Endothelial cell of umbilical vein (primary cell): Measurements from ENCODE around the gene MEIOB. TPM values are rescaled to one million over a fixed set of nuclear protein-coding genes. Genes with fewer than 3 reads are reported as not detected.

ENCODE experiments used
- BruUV-seq: library from RNA; stranded (reverse); fragments of 400-500 nt; replicated peaks from 2 replicates; lab custom pipeline; 2021; lab: Mats Ljungman, UMichigan
- CTCF ChIA-PET: fragments of 300-600, 350-600 bp; sonication (Branson Sonifier 250); formaldehyde crosslinking; loops from one replicate; lab custom pipeline; 2021; ENCODE audit warnings: antibody characterized with exemption, inconsistent platforms; lab: Charles Lee
- POLR2A ChIA-PET: fragments of 300-600, 350-600 bp; sonication (Branson Sonifier 250); formaldehyde crosslinking; loops from one replicate; lab custom pipeline; 2021; ENCODE audit warnings: antibody characterized with exemption, inconsistent platforms; lab: Charles Lee
- DNase-seq: peaks from one replicate; pipeline ENCODE4 v3.0.0-alpha.2; 2011; ENCODE audit warnings: low read depth, low spot score
- FAIRE-seq: peaks from 2 replicates; lab custom pipeline; 2011; peaks lifted over from hg19 to GRCh38; lab: Jason Lieb, UNC
- H2AFZ ChIP-seq: 2 replicates; pipeline ENCODE4 v1.6.0; 2012; ENCODE audit warnings: low read depth, low read length, control low read depth, inconsistent platforms
- H3K27ac ChIP-seq: 2 replicates; pipeline ENCODE4 v1.5.1; 2011; ENCODE audit warnings: low read depth, mild to moderate bottlenecking, control low read depth, low read length, moderate library complexity; ENCODE audit not compliant: insufficient read depth
- H3K27me3 ChIP-seq, 2 experiments: 2 replicates each; pipeline versions ENCODE4 v1.6.0 to v1.6.1; 2011; ENCODE audit warnings: low read length in 2 of 2, mixed read lengths in 1 of 2; ENCODE audit not compliant: control insufficient read depth in 2 of 2, insufficient read depth in 2 of 2
- H3K36me3 ChIP-seq, 2 experiments: 2 replicates in 1 of 2; 3 replicates in 1 of 2; pipeline ENCODE4 v1.5.1; 2011; ENCODE audit warnings: low read length in 2 of 2, mild to moderate bottlenecking in 1 of 2, moderate library complexity in 1 of 2; ENCODE audit not compliant: control insufficient read depth in 2 of 2, insufficient read depth in 2 of 2; ENCODE audit errors: extremely low read depth in 1 of 2
- H3K4me1 ChIP-seq: 3 replicates; pipeline ENCODE4 v1.5.1; 2011; ENCODE audit warnings: mild to moderate bottlenecking, low read length; ENCODE audit not compliant: control insufficient read depth, insufficient read depth; ENCODE audit errors: extremely low read depth
- H3K4me2 ChIP-seq: 2 replicates; pipeline ENCODE4 v1.6.1; 2011; ENCODE audit warnings: low read length, control low read depth, mixed read lengths; ENCODE audit not compliant: insufficient read depth
- H3K4me3 ChIP-seq, 3 experiments: fragments of 200-600 bp in 1 of 3; sonication (generic), shearing (Covaris generic) in 1 of 3; replicated peaks in 1 of 3; 2 replicates each; pipeline ENCODE4 v1.5.1; 2011 to 2016; ENCODE audit warnings: control low read depth in 3 of 3, low read length in 3 of 3, mild to moderate bottlenecking in 2 of 3, inconsistent platforms in 1 of 3, low read depth in 1 of 3, moderate library complexity in 1 of 3; ENCODE audit not compliant: insufficient read depth in 1 of 3
- H3K79me2 ChIP-seq: 2 replicates; pipeline ENCODE4 v1.6.0; 2012; ENCODE audit warnings: low read length, inconsistent platforms; ENCODE audit not compliant: control insufficient read depth, insufficient read depth
- H3K9ac ChIP-seq: replicated peaks from 2 replicates; pipeline ENCODE3; 2011; ENCODE audit warnings: low read length, control low read depth; ENCODE audit not compliant: insufficient read depth; ENCODE audit errors: extremely low read depth
- H3K9me1 ChIP-seq: replicated peaks from 3 replicates; pipeline ENCODE4 v1.6.0; 2011; ENCODE audit warnings: mild to moderate bottlenecking, low read length; ENCODE audit not compliant: control insufficient read depth, insufficient read depth; ENCODE audit errors: extremely low read depth
- H3K9me3 ChIP-seq: replicated peaks from 2 replicates; pipeline ENCODE4 v1.5.1; 2012; ENCODE audit warnings: low read length, inconsistent platforms; ENCODE audit not compliant: control insufficient read depth, insufficient read depth
- H4K20me1 ChIP-seq: replicated peaks from 2 replicates; pipeline ENCODE3; 2011; ENCODE audit warnings: mild to moderate bottlenecking, low read length; ENCODE audit not compliant: control insufficient read depth, insufficient read depth; ENCODE audit errors: extremely low read depth
- EZH2 ChIP-seq: IDR thresholded peaks from 2 replicates; pipeline ENCODE4 v1.6.1; 2012; ENCODE audit warnings: borderline replicate concordance, low read depth, mild to moderate bottlenecking, moderate library complexity, low read length, inconsistent platforms; ENCODE audit not compliant: severe bottlenecking
- FOS ChIP-seq: IDR thresholded peaks from 2 replicates; pipeline ENCODE4 v1.6.1; 2011; ENCODE audit warnings: mild to moderate bottlenecking, low read length, moderate library complexity, borderline replicate concordance; ENCODE audit not compliant: insufficient read depth
- GATA2 ChIP-seq: IDR thresholded peaks from 2 replicates; pipeline ENCODE4 v1.7.0; 2011; ENCODE audit warnings: low read depth, mild to moderate bottlenecking, moderate library complexity, mixed read lengths, low read length; ENCODE audit not compliant: insufficient read length, insufficient read depth
- JUN ChIP-seq: IDR thresholded peaks from 2 replicates; pipeline ENCODE4 v1.6.1; 2011; ENCODE audit warnings: borderline replicate concordance, low read depth; ENCODE audit not compliant: insufficient read length, insufficient read depth
- MYC ChIP-seq: IDR thresholded peaks from one replicate; pipeline ENCODE4 v1.6.1; 2011; ENCODE audit warnings: mild to moderate bottlenecking, low read depth, low read length
- POLR2AphosphoS5 ChIP-seq: IDR thresholded peaks from 2 replicates; pipeline ENCODE4 v1.6.1; 2012; ENCODE audit warnings: low read depth, mild to moderate bottlenecking, control low read depth, low read length, moderate library complexity; ENCODE audit not compliant: insufficient read depth
- dilution Hi-C: fragments of 300-500 bp; cut with MboI; formaldehyde crosslinking; loops from one replicate; pipeline ENCODE4 v1.15.0; 2019; ENCODE audit warnings: low sequenced_read_pairs; ENCODE audit not compliant: extremely low pct_ligation_motif_present
- intact Hi-C: fragments of 100-400 bp; cut with micrococcal nuclease; formaldehyde crosslinking; loops from one replicate; pipeline ENCODE4 v1.10.0; 2022
- polyA plus RNA-seq, 4 experiments: library from polyadenylated mRNA; depleted of rRNA in 3 of 4; stranded (reverse) in 3 of 4; unstranded in 1 of 4; fragments of >200 nt; gene quantifications; 2 replicates each; pipeline versions ENCODE4 v1.2.1 to v1.2.3, GENCODE V29; 2011 to 2012; ENCODE audit warnings: missing spikeins in 1 of 4
- total RNA-seq: library from RNA; stranded (reverse); gene quantifications from 2 replicates; pipeline ENCODE4 v1.2.3, GENCODE V29; 2021
- TF ChIP-seq, protein P1 (sequence below), 2 donors: IDR thresholded peaks; 1 replicate in 1 of 2; 2 replicates in 1 of 2; pipeline ENCODE4 v1.5.1; 2011; ENCODE audit warnings: low read length in 2 of 2, mild to moderate bottlenecking in 2 of 2, moderate library complexity in 2 of 2, control low read depth in 1 of 2, inconsistent platforms in 1 of 2, low read depth in 1 of 2; ENCODE audit not compliant: insufficient read depth in 1 of 2; ENCODE audit errors: extremely low read depth in 1 of 2
- TF ChIP-seq, protein P2 (sequence below): IDR thresholded peaks from 2 replicates; pipeline ENCODE4 v1.6.1; 2011; ENCODE audit not compliant: insufficient read depth, insufficient read length

MEIOB gene
- total and polyA plus RNA-seq, 2 donors (not counting 3 experiments of a cell fraction or from before 2014, with no cell fraction given) = 0.04 TPM; not detected in 1

DNA sequence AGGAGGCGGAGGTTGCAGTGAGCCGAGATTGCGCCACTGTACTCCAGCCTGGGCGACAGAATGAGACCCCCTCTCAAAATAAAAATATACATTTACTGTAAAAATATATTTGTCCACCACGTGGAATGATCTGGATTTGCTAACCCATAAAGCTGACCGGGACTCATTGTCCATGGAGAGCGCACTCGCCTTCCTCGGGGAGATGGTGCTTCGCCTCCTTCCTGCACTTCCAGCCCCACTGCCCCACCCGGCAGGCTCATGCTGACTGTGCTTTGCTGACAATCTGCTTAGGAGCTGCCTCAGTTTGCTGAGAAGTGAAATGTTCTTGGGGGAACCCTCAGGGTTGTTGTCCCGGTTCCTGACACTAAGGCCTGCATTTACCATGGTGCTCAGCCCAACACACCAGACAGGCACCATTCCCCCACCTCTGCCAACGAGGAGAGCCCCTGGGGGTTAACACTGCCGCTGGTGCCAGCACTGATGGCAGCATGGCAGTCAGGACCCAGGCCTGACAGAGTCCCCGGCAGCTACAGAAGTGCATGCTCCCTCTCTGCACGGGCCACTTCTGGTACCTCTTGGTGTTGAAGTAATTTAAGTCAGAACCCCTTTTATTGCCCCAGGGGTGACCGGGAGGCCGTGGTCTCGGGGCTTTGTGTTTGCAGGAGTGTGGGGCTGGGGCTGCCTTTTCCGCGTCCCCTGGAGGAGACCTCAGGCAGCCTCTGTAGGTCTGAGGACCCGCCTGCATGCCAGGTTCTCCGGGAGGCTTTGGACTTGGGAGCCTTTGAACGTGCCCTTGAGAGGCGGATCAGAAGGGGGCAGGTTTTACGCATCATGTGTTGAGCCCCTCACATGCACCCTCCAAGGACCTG lies 86.8 kb downstream of the MEIOB start:
- dilution Hi-C loops (no loop called here), intact Hi-C loops (loop anchor here (5.0 to 10.0 kb wide), 2 partner anchors 363 to 480 kb away; partner anchors contain the start of genes UBE2I and UQCC4)
- Histone ChIP-seq H3K4me3 (no peak overlapping the region), H3K9me3 (no peaks in the 10 kb centered on the region), H3K79me2 (peaks cover 25% of the 10 kb centered on the region), H3K27me3 (no peaks in the 10 kb centered on the region), H3K27ac (no peak overlapping the region), H3K9ac (no peak overlapping the region), H4K20me1 (no peaks in the 10 kb centered on the region), H2AFZ (no peak overlapping the region), H3K9me1 (no peaks in the 10 kb centered on the region), H3K36me3 (peaks cover 0 to 26% of the 10 kb centered on the region in 2 experiments), H3K4me1 (peaks cover 14% of the 10 kb centered on the region), H3K4me2 (no peak overlapping the region)
- ChIA-PET POLR2A (no interaction called here), CTCF (no interaction called here)
- no TSS peak for BruUV-seq
- TF ChIP-seq JUN (no peak), MYC (no peak), EZH2 (no peak), GATA2 (no peak), POLR2AphosphoS5 (no peak), FOS (no peak)
- TF ChIP-seq, protein P1, sequence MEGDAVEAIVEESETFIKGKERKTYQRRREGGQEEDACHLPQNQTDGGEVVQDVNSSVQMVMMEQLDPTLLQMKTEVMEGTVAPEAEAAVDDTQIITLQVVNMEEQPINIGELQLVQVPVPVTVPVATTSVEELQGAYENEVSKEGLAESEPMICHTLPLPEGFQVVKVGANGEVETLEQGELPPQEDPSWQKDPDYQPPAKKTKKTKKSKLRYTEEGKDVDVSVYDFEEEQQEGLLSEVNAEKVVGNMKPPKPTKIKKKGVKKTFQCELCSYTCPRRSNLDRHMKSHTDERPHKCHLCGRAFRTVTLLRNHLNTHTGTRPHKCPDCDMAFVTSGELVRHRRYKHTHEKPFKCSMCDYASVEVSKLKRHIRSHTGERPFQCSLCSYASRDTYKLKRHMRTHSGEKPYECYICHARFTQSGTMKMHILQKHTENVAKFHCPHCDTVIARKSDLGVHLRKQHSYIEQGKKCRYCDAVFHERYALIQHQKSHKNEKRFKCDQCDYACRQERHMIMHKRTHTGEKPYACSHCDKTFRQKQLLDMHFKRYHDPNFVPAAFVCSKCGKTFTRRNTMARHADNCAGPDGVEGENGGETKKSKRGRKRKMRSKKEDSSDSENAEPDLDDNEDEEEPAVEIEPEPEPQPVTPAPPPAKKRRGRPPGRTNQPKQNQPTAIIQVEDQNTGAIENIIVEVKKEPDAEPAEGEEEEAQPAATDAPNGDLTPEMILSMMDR (IDR thresholded peaks at IDR 0.05; ENCODE audit: extremely low read depth in 1 of 2, insufficient read depth in 1 of 2, low read depth in 1 of 2, low read length in 2 of 2) = no peak
- TF ChIP-seq, protein P2, sequence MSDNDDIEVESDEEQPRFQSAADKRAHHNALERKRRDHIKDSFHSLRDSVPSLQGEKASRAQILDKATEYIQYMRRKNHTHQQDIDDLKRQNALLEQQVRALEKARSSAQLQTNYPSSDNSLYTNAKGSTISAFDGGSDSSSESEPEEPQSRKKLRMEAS = no peak
- FAIRE-seq = no peak
- no peak for DNase-seq

Other genes starting within 250 kb of the MEIOB start
- gene JPT2, start 193.9 kb downstream of the MEIOB start, total RNA-seq = 86.5 and 93.3 TPM in 2 replicates
- 30.4 and 35.8 TPM in 2 replicates for gene JPT2, start 193.9 kb downstream of the MEIOB start, polyA plus RNA-seq
- gene MAPK8IP3, start 166.0 kb downstream of the MEIOB start, total RNA-seq = 92.2 and 95.0 TPM in 2 replicates
- 40.7 and 48.6 TPM in 2 replicates for gene MAPK8IP3, start 166.0 kb downstream of the MEIOB start, polyA plus RNA-seq
- gene NME3, start 100.6 kb downstream of the MEIOB start, total RNA-seq = 32.0 and 38.2 TPM in 2 replicates
- gene NME3, start 100.6 kb downstream of the MEIOB start, polyA plus RNA-seq = 74.4 and 133 TPM in 2 replicates
- 15.2 and 21.4 TPM in 2 replicates for gene EME2, start 99.4 kb downstream of the MEIOB start, total RNA-seq
- 9.7 and 11.5 TPM in 2 replicates for gene EME2, start 99.4 kb downstream of the MEIOB start, polyA plus RNA-seq
- gene MRPS34, start 99.0 kb downstream of the MEIOB start, total RNA-seq = 85.2 and 102 TPM in 2 replicates
- 82.1 and 93.8 TPM in 2 replicates for gene MRPS34, start 99.0 kb downstream of the MEIOB start, polyA plus RNA-seq
- gene SPSB3, start 89.6 kb downstream of the MEIOB start, total RNA-seq = 39.0 and 40.5 TPM in 2 replicates
- 86.2 and 107 TPM in 2 replicates for gene SPSB3, start 89.6 kb downstream of the MEIOB start, polyA plus RNA-seq
- 55.0 and 58.2 TPM in 2 replicates for gene NUBP2, start 89.2 kb downstream of the MEIOB start, total RNA-seq
- gene NUBP2, start 89.2 kb downstream of the MEIOB start, polyA plus RNA-seq = 69.6 and 85.4 TPM in 2 replicates
- gene IGFALS, start 78.5 kb downstream of the MEIOB start, total RNA-seq = not detected in 2 replicates
- gene IGFALS, start 78.5 kb downstream of the MEIOB start, polyA plus RNA-seq = 0.03 TPM in 1 of 2 replicates, not detected in the other
- 54.3 and 56.4 TPM in 2 replicates for gene HAGH, start 45.3 kb downstream of the MEIOB start, total RNA-seq
- gene HAGH, start 45.3 kb downstream of the MEIOB start, polyA plus RNA-seq = 84.2 and 122 TPM in 2 replicates
- gene FAHD1, start 45.0 kb downstream of the MEIOB start, total RNA-seq = 27.9 and 44.8 TPM in 2 replicates
- gene FAHD1, start 45.0 kb downstream of the MEIOB start, polyA plus RNA-seq = 69.2 and 85.0 TPM in 2 replicates
- not detected in 2 replicates for gene HS3ST6, start 46.3 kb upstream of the MEIOB start, total RNA-seq
- gene HS3ST6, start 46.3 kb upstream of the MEIOB start, polyA plus RNA-seq = not detected in 2 replicates
- gene MSRB1, start 71.0 kb upstream of the MEIOB start, total RNA-seq = 20.7 and 25.0 TPM in 2 replicates
- gene MSRB1, start 71.0 kb upstream of the MEIOB start, polyA plus RNA-seq = 42.1 and 54.6 TPM in 2 replicates
- gene RPL3L, start 82.5 kb upstream of the MEIOB start, total RNA-seq = not detected in 2 replicates
- not detected in 2 replicates for gene RPL3L, start 82.5 kb upstream of the MEIOB start, polyA plus RNA-seq
- gene NDUFB10, start 87.4 kb upstream of the MEIOB start, total RNA-seq = 124 and 144 TPM in 2 replicates
- 167 and 192 TPM in 2 replicates for gene NDUFB10, start 87.4 kb upstream of the MEIOB start, polyA plus RNA-seq
- gene RPS2, start 92.7 kb upstream of the MEIOB start, total RNA-seq = 2,793 and 3,036 TPM in 2 replicates
- gene RPS2, start 92.7 kb upstream of the MEIOB start, polyA plus RNA-seq = 9,021 and 12,733 TPM in 2 replicates
- gene RNF151, start 94.7 kb upstream of the MEIOB start, total RNA-seq = not detected in 2 replicates
- gene RNF151, start 94.7 kb upstream of the MEIOB start, polyA plus RNA-seq = not detected in 2 replicates
- 42.2 and 42.3 TPM in 2 replicates for gene TBL3, start 99.9 kb upstream of the MEIOB start, total RNA-seq
- gene TBL3, start 99.9 kb upstream of the MEIOB start, polyA plus RNA-seq = 77.1 and 80.6 TPM in 2 replicates
- gene NOXO1, start 109.3 kb upstream of the MEIOB start, total RNA-seq = 0.60 TPM in 1 of 2 replicates, not detected in the other
- gene NOXO1, start 109.3 kb upstream of the MEIOB start, polyA plus RNA-seq = 0.37 and 0.40 TPM in 2 replicates
- gene GFER, start 112.0 kb upstream of the MEIOB start, total RNA-seq = 29.9 and 30.5 TPM in 2 replicates
- 13.7 and 26.0 TPM in 2 replicates for gene GFER, start 112.0 kb upstream of the MEIOB start, polyA plus RNA-seq
- 0.81 and 0.95 TPM in 2 replicates for gene SYNGR3, start 117.8 kb upstream of the MEIOB start, total RNA-seq
- 1.4 and 2.6 TPM in 2 replicates for gene SYNGR3, start 117.8 kb upstream of the MEIOB start, polyA plus RNA-seq
- 60.5 and 67.0 TPM in 2 replicates for gene ZNF598, start 137.7 kb upstream of the MEIOB start, total RNA-seq
- 43.3 TPM in 2 replicates for gene ZNF598, start 137.7 kb upstream of the MEIOB start, polyA plus RNA-seq
- gene NPW, start 147.6 kb upstream of the MEIOB start, total RNA-seq = 3.3 and 3.9 TPM in 2 replicates
- 0.84 and 1.8 TPM in 2 replicates for gene NPW, start 147.6 kb upstream of the MEIOB start, polyA plus RNA-seq
- 71.2 and 77.7 TPM in 2 replicates for gene NHERF2, start 154.7 kb upstream of the MEIOB start, total RNA-seq
- 65.2 and 84.5 TPM in 2 replicates for gene NHERF2, start 154.7 kb upstream of the MEIOB start, polyA plus RNA-seq
- 35.3 and 39.8 TPM in 2 replicates for gene NTHL1, start 175.7 kb upstream of the MEIOB start, total RNA-seq
- gene NTHL1, start 175.7 kb upstream of the MEIOB start, polyA plus RNA-seq = 65.8 and 77.9 TPM in 2 replicates
- 144 TPM in 2 replicates for gene TSC2, start 175.8 kb upstream of the MEIOB start, total RNA-seq
- 87.9 and 116 TPM in 2 replicates for gene TSC2, start 175.8 kb upstream of the MEIOB start, polyA plus RNA-seq